Measurements from ENCODE around the gene MON2. TPM values are rescaled to one million over a fixed set of nuclear protein-coding genes. Genes with fewer than 3 reads are reported as not detected.
"Not testable (repeated sequence)": the region's sequence is repeated elsewhere in the genome, so short reads cannot be mapped to it uniquely, and the experiment has no call there.

Gene MON2
- total RNA-seq, 2 donors from 2014 or later: 48.6 to 66.3 TPM

- H3K4me3 ChIP-seq: no peak overlapping the region
- DNase-seq (ENCODE audit: low spot score): no peak
- H3K27me3 ChIP-seq (replicated peaks; ENCODE audit: insufficient read depth): no peaks in the 10 kb centered on the region
- H3K36me3 ChIP-seq: no peaks in the 10 kb centered on the region
- no peaks in the 10 kb centered on the region for H3K4me1 ChIP-seq (replicated peaks)
- no peaks in the 10 kb centered on the region for H3K9me3 ChIP-seq
- TF ChIP-seq POLR2A (IDR thresholded peaks at IDR 0.05) (no peak), POLR2AphosphoS5 (IDR thresholded peaks at IDR 0.05) (no peak), CTCF (IDR thresholded peaks at IDR 0.05) (no peak)
- H3K27ac ChIP-seq: no peak overlapping the region
- intact Hi-C loops (cut with DNase I): no loop called here
- 93% methylated on average over 3 of the region's 3 CpGs for WGBS
These were observed 18.2 kb upstream of the MON2 start for GRCh38 chr12:62448436-62448835.

DNA sequence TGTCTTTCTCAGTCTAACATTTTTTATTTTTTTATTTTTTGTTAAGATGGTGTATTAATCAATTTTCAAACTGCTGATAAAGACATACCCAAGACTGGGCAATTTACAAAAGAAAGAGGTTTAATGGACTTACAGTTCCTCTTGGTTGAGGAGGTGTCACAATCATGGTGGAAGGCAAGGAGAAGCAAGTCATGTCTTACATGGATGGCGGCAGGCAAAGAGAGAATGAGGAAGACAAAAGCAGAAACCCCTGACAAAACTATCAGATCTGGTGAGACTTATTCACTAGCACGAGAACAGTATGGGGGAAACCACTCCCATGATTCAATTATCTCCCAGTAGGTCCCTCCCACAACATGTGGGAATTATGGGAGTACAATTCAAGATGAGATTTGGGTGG, 11.2 kb upstream of the MON2 start:
- H3K27ac ChIP-seq; H3K4me3 ChIP-seq; H3K4me1 ChIP-seq (replicated peaks); H3K36me3 ChIP-seq; intact Hi-C loops (cut with DNase I); H3K27me3 ChIP-seq (replicated peaks; ENCODE audit: insufficient read depth); DNase-seq (ENCODE audit: low spot score); H3K9me3 ChIP-seq: not testable (repeated sequence)
- 64% methylated on average over 2 of the region's 2 CpGs for WGBS

GRCh38 chr12:62458626-62459025, 8.0 kb upstream of the MON2 start:
- 65% methylated on average over 3 of the region's 3 CpGs for WGBS
- intact Hi-C loops (cut with DNase I): no loop called here
- H3K27me3 ChIP-seq (replicated peaks; ENCODE audit: insufficient read depth): no peaks in the 10 kb centered on the region

DNA sequence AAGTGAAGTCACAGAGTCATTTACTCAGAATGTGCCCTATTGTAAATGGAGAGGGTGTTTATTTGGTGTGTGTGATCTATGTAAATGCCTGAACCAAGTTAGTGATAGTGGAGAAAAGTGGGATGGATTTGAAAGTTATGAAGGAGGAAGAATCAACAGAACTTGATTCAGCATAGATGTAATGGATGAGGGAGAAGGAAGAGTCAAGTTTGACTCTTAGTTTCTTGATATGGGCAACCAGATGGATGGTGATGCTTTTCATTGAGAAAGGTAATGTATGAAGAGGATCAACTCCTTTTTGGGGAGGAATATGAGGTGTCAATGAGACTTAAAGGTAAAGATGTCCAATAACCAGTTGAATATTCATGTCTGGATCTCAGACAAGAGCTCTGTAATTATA, 6.7 kb upstream of the MON2 start:
- Histone ChIP-seq H3K9me3 (no peaks in the 10 kb centered on the region), H3K4me1 (replicated peaks) (no peaks in the 10 kb centered on the region), H3K4me3 (no peak overlapping the region), H3K27ac (no peak overlapping the region), H3K27me3 (replicated peaks; ENCODE audit: insufficient read depth) (no peaks in the 10 kb centered on the region), H3K36me3 (no peaks in the 10 kb centered on the region)
- intact Hi-C loops (cut with DNase I): no loop called here
- TF ChIP-seq CTCF (IDR thresholded peaks at IDR 0.05): no peak
- no peak for TF ChIP-seq POLR2AphosphoS5 (IDR thresholded peaks at IDR 0.05)
- no peak for TF ChIP-seq POLR2A (IDR thresholded peaks at IDR 0.05)
- no peak for DNase-seq (ENCODE audit: low spot score)

More at GRCh38 chr12:62458626-62459025, 8.0 kb upstream of the MON2 start:
- Histone ChIP-seq H3K4me1 (replicated peaks) (no peaks in the 10 kb centered on the region), H3K36me3 (no peaks in the 10 kb centered on the region), H3K27ac (no peak overlapping the region), H3K9me3 (no peaks in the 10 kb centered on the region), H3K4me3 (no peak overlapping the region)
- no peak for DNase-seq (ENCODE audit: low spot score)
- TF ChIP-seq POLR2A (IDR thresholded peaks at IDR 0.05): no peak
- no peak for TF ChIP-seq POLR2AphosphoS5 (IDR thresholded peaks at IDR 0.05)
- TF ChIP-seq CTCF (IDR thresholded peaks at IDR 0.05): no peak

GRCh38 chr12:62461171-62461837, 5.3 kb upstream of the MON2 start:
- H3K9me3 ChIP-seq; H3K27me3 ChIP-seq (replicated peaks; ENCODE audit: insufficient read depth); H3K4me1 ChIP-seq (replicated peaks); DNase-seq (ENCODE audit: low spot score); H3K4me3 ChIP-seq; intact Hi-C loops (cut with DNase I); H3K36me3 ChIP-seq; H3K27ac ChIP-seq: not testable (repeated sequence)
- WGBS: 94% methylated on average over 32 of the region's 32 CpGs

DNA sequence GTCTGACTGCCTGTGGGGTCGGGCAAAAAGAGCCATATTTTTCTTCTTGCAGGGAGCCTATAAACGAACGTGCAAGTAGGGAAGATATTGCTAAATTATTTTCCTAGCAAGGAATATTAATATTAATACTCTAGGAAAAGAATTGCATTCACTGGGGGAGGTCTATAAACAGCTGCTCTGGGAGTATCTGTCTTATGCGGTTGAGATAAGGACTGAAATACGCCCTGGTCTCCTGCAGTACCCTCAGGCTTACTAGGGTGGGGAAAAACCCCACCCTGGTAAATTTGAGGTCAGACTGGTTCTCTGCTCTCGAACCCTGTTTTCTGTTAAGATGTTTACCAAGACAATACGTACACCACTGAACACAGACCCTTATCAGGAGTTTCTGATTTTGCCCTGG, 3.4 kb upstream of the MON2 start:
- H3K4me3 ChIP-seq; H3K27ac ChIP-seq; H3K27me3 ChIP-seq (replicated peaks; ENCODE audit: insufficient read depth); intact Hi-C loops (cut with DNase I); H3K9me3 ChIP-seq; DNase-seq (ENCODE audit: low spot score); H3K4me1 ChIP-seq (replicated peaks); H3K36me3 ChIP-seq: not testable (repeated sequence)
- 74% methylated on average over 7 of the region's 7 CpGs for WGBS
